Measurements from ENCODE around the gene NCBP2.
"Not testable (repeated sequence)": the region's sequence is repeated elsewhere in the genome, so short reads cannot be mapped to it uniquely, and the experiment has no call there.

The NCBP2 gene

GRCh38 chr3:196968233-196969133 lies 26.2 kb upstream of the NCBP2 start, which contains the start of gene PIGZ:
Gene PIGZ (minus strand): TSS chr3:196968833. CDS start chr3:196952031, 16,802 bp downstream.
- peak; percentile 34 to 60 (median 57) for DNase-seq

GRCh38 chr3:196967412-196968232 lies 25.3 kb upstream of the NCBP2 start:
- no peak for DNase-seq

GRCh38 chr3:196966526-196967401 lies 24.4 kb upstream of the NCBP2 start:
- DNase-seq: no peak

GRCh38 chr3:196965804-196966173 lies 23.5 kb upstream of the NCBP2 start:
- DNase-seq: no peak

- DNase-seq: no peak
Observed at GRCh38 chr3:196965112-196965803, 22.9 kb upstream of the NCBP2 start.

- DNase-seq: no peak
Observed at GRCh38 chr3:196963631-196963953, 21.3 kb upstream of the NCBP2 start.

- no peak for DNase-seq
Observed at GRCh38 chr3:196962930-196963630, 20.8 kb upstream of the NCBP2 start.

- no peak for DNase-seq
Observed at GRCh38 chr3:196962108-196962929, 20.0 kb upstream of the NCBP2 start.

GRCh38 chr3:196954832-196955231 lies 12.5 kb upstream of the NCBP2 start:
- no peak for DNase-seq

GRCh38 chr3:196951371-196951770 lies 9.0 kb upstream of the NCBP2 start:
- DNase-seq: no peak

- DNase-seq: peak in 1 of 3 experiments; percentile 10
Observed at GRCh38 chr3:196949750-196950149, 7.4 kb upstream of the NCBP2 start.

GRCh38 chr3:196949285-196949619 lies 6.9 kb upstream of the NCBP2 start:
- DNase-seq: no peak

- DNase-seq: peak in 1 of 3 experiments; percentile 11
Observed at GRCh38 chr3:196948442-196949284, 6.3 kb upstream of the NCBP2 start.

- DNase-seq: no peak
Observed at GRCh38 chr3:196947860-196948441, 5.6 kb upstream of the NCBP2 start.

- DNase-seq: no peak
Observed at GRCh38 chr3:196947136-196947859, 5.0 kb upstream of the NCBP2 start.

GRCh38 chr3:196944037-196944790 lies 1.9 kb upstream of the NCBP2 start:
- not testable (repeated sequence) for DNase-seq

GRCh38 chr3:196942915-196943277 lies 568 bp upstream of the NCBP2 start:
- DNase-seq: peak in 1 of 3 experiments; percentile 63

GRCh38 chr3:196941729-196942225 lies 551 bp downstream of the NCBP2 start:
- no peak for DNase-seq

Measured in NCI-H1417 (cell line).